PC-9 (cell line): ENCODE measurements around the gene CA12. TPM values are rescaled to one million over a fixed set of nuclear protein-coding genes. Genes with fewer than 3 reads are reported as not detected.

Experiments used
- BruUV-seq: library from RNA; stranded (reverse); fragments of 400-500 nt; replicated peaks from 2 replicates; lab custom pipeline; 2021; lab: Mats Ljungman, UMichigan
- CTCF ChIA-PET: fragments of 300-600 bp; sonication (Branson Sonifier 250); formaldehyde crosslinking; loops from one replicate; lab custom pipeline; 2022; ENCODE audit warnings: antibody characterized with exemption; lab: Charles Lee
- POLR2A ChIA-PET: fragments of 300-600 bp; sonication (Branson Sonifier 250); formaldehyde crosslinking; loops from one replicate; lab custom pipeline; 2022; ENCODE audit warnings: antibody characterized with exemption; ENCODE audit not compliant: unreplicated experiment; lab: Charles Lee
- DNase-seq, 2 experiments: peaks; one replicate each; pipeline versions ENCODE4 v3.0.0 to v3.0.0-alpha.2; 2015 to 2022; ENCODE audit warnings: mixed read lengths in 1 of 2
- H2AFZ ChIP-seq: fragments of 200-600 bp; sonication (generic); 2 replicates; pipeline ENCODE4 v1.8.1; 2017; ENCODE audit warnings: antibody characterized with exemption
- H3F3A ChIP-seq: fragments of 200-600 bp; sonication (generic); 2 replicates; pipeline ENCODE4 v1.8.1; 2017; ENCODE audit warnings: antibody characterized with exemption, mild to moderate bottlenecking, low read depth; ENCODE audit not compliant: insufficient read depth
- H3K27ac ChIP-seq: fragments of 200-600 bp; sonication (generic); 2 replicates; pipeline ENCODE4 v1.6.1; 2016; ENCODE audit warnings: mixed run types
- H3K27me3 ChIP-seq: fragments of 200-600 bp; sonication (generic); 2 replicates; pipeline ENCODE4 v1.6.1; 2016; ENCODE audit warnings: low read depth, mixed run types; ENCODE audit not compliant: insufficient read depth
- H3K36me3 ChIP-seq: fragments of 200-600 bp; sonication (generic); 2 replicates; pipeline ENCODE4 v1.6.1; 2016; ENCODE audit warnings: low read depth, mixed run types
- H3K4me1 ChIP-seq: fragments of 200-600 bp; sonication (generic); replicated peaks from 2 replicates; pipeline ENCODE4 v1.6.1; 2016; ENCODE audit warnings: mixed run types; ENCODE audit not compliant: insufficient read depth
- H3K4me2 ChIP-seq: fragments of 200-600 bp; sonication (generic); 2 replicates; pipeline ENCODE4 v1.6.1; 2017; ENCODE audit warnings: mixed run types
- H3K4me3 ChIP-seq: fragments of 200-600 bp; sonication (generic); 2 replicates; pipeline ENCODE4 v1.6.1; 2016; ENCODE audit warnings: mixed run types
- H3K79me2 ChIP-seq: fragments of 200-600 bp; sonication (generic); 2 replicates; pipeline ENCODE4 v1.6.1; 2017; ENCODE audit warnings: low read depth, mixed run types
- H3K9me2 ChIP-seq: fragments of 200-600 bp; sonication (generic); 2 replicates; pipeline ENCODE4 v1.8.1; 2017; ENCODE audit warnings: mild to moderate bottlenecking; ENCODE audit not compliant: insufficient read depth
- H3K9me3 ChIP-seq: fragments of 200-600 bp; sonication (generic); 2 replicates; pipeline ENCODE4 v1.8.1; 2016; ENCODE audit warnings: low read depth; ENCODE audit not compliant: insufficient read depth
- H4K20me1 ChIP-seq: fragments of 200-600 bp; sonication (generic); 2 replicates; pipeline ENCODE4 v1.8.1; 2017; ENCODE audit not compliant: insufficient read depth
- CTCF ChIP-seq: fragments of 200-600 bp; sonication (generic); conservative IDR thresholded peaks from 2 replicates; pipeline ENCODE4 v1.6.1; 2017; ENCODE audit warnings: mixed run types, antibody characterized with exemption, mild to moderate bottlenecking, moderate library complexity
- EZH2 ChIP-seq: fragments of 200-600 bp; sonication (generic); IDR thresholded peaks from 2 replicates; pipeline ENCODE4 v1.8.0; 2017; ENCODE audit warnings: antibody characterized with exemption, low read depth
- intact Hi-C: fragments of 100-400 bp; cut with micrococcal nuclease; formaldehyde crosslinking; loops from one replicate; pipeline ENCODE4 v1.10.0; 2022; ENCODE audit not compliant: unreplicated experiment
- total RNA-seq: library from RNA; stranded (reverse); gene quantifications from 2 replicates; pipeline ENCODE4 v1.2.3, GENCODE V29; 2021

CA12 gene
- total RNA-seq, 1 experiment from 2014 or later = 4.6 TPM

- H3K4me1 ChIP-seq = no peaks in the 10 kb centered on the region
- ChIA-PET CTCF (interaction anchor here (1.0 kb wide), 1 partner anchor 114 kb away, joined by 3 read pairs; no protein-coding TSS in a partner anchor), POLR2A (interaction anchor here (0.7 kb wide), 1 partner anchor 174 kb away, joined by 9 read pairs; no protein-coding TSS in a partner anchor)
- H3K79me2 ChIP-seq = no peaks in the 10 kb centered on the region
- no peaks in the 10 kb centered on the region for H3K36me3 ChIP-seq
- no peak for DNase-seq
- H3K27me3 ChIP-seq = no peaks in the 10 kb centered on the region
- no peaks in the 10 kb centered on the region for H3K9me3 ChIP-seq
- H3K4me3 ChIP-seq = no peak overlapping the region
- no TSS peak for BruUV-seq
- no peak overlapping the region for H2AFZ ChIP-seq
- H4K20me1 ChIP-seq = no peaks in the 10 kb centered on the region
- no peak for TF ChIP-seq EZH2
- no peak overlapping the region for H3K4me2 ChIP-seq
- intact Hi-C loops = loop anchor here (1.0 to 10.0 kb wide), 5 partner anchors 115 to 506 kb away; no protein-coding TSS in a partner anchor
- H3K27ac ChIP-seq = no peak overlapping the region
- H3F3A ChIP-seq = no peaks in the 10 kb centered on the region
- no peaks in the 10 kb centered on the region for H3K9me2 ChIP-seq
These were observed 93.3 kb downstream of the CA12 start for GRCh38 chr15:63288342-63288741.

- ChIA-PET POLR2A (no interaction called here), CTCF (no interaction called here)
- no peaks in the 10 kb centered on the region for H3K9me2 ChIP-seq
- intact Hi-C loops = loop anchor here (5.0 to 10.0 kb wide), 4 partner anchors 178 to 505 kb away; no protein-coding TSS in a partner anchor
- no peak overlapping the region for H2AFZ ChIP-seq
- no peak overlapping the region for H3K27ac ChIP-seq
- no peaks in the 10 kb centered on the region for H3K36me3 ChIP-seq
- no peaks in the 10 kb centered on the region for H3F3A ChIP-seq
- no peaks in the 10 kb centered on the region for H3K79me2 ChIP-seq
- no peaks in the 10 kb centered on the region for H4K20me1 ChIP-seq
- H3K4me2 ChIP-seq = no peak overlapping the region
- H3K27me3 ChIP-seq = no peaks in the 10 kb centered on the region
- no peak overlapping the region for H3K4me3 ChIP-seq
- no peak for DNase-seq
- no TSS peak for BruUV-seq
- H3K4me1 ChIP-seq = no peaks in the 10 kb centered on the region
- H3K9me3 ChIP-seq = no peaks in the 10 kb centered on the region
- TF ChIP-seq CTCF (no peak), EZH2 (no peak)
These were observed 94.5 kb downstream of the CA12 start for GRCh38 chr15:63287109-63287508.

GRCh38 chr15:63284335-63284734 is 97.3 kb downstream of the CA12 start:
- Histone ChIP-seq H3K4me2 (no peak overlapping the region), H2AFZ (no peak overlapping the region), H3K4me1 (no peaks in the 10 kb centered on the region), H3K9me2 (no peaks in the 10 kb centered on the region), H4K20me1 (no peaks in the 10 kb centered on the region), H3K79me2 (no peaks in the 10 kb centered on the region), H3K27ac (no peak overlapping the region), H3F3A (no peaks in the 10 kb centered on the region; the same call in 1 of the 2 replicates), H3K27me3 (no peaks in the 10 kb centered on the region), H3K4me3 (no peak overlapping the region), H3K9me3 (no peaks in the 10 kb centered on the region), H3K36me3 (no peaks in the 10 kb centered on the region)
- ChIA-PET POLR2A (no interaction called here), CTCF (interaction anchor here (1.5 kb wide), 1 partner anchor 118 kb away, joined by 3 read pairs; no protein-coding TSS in a partner anchor)
- BruUV-seq = no TSS peak
- DNase-seq = no peak
- intact Hi-C loops = loop anchor here (10.0 kb wide), 1 partner anchor 180 kb away; no protein-coding TSS in a partner anchor
- TF ChIP-seq EZH2 = no peak
- no peak for TF ChIP-seq CTCF
